K562 (cell line): ENCODE measurements around the gene THG1L. TPM values are rescaled to one million over a fixed set of nuclear protein-coding genes. Genes with fewer than 3 reads are reported as not detected.
A peak's percentile ranks its signal among the peaks of the same experiment; 100 is the strongest.

Experiments used
- CHD4 ChIP-seq: fragments of 200-600 bp; sonication (generic); IDR thresholded peaks from 3 replicates; pipeline ENCODE4 v1.6.1; 2012; ENCODE audit warnings: low read depth, mild to moderate bottlenecking, mixed read lengths, low read length, inconsistent platforms; ENCODE audit not compliant: insufficient read depth, insufficient replicate concordance, poor library complexity, severe bottlenecking
- ESRRB ChIP-seq: fragments of 250-450 bp; sonication (Bioruptor Pico); IDR thresholded peaks from 2 replicates; pipeline ENCODE4 v1.5.0; 2020; ENCODE audit warnings: mild to moderate bottlenecking, moderate library complexity, borderline replicate concordance
- FOXP4 ChIP-seq: sonication (generic); formaldehyde crosslinking; IDR thresholded peaks from 2 replicates; pipeline ENCODE4 v1.8.0; 2022; ENCODE audit warnings: mild to moderate bottlenecking, missing genetic modification reagents, borderline replicate concordance
- GTF2A2 ChIP-seq: IDR thresholded peaks from 2 replicates; pipeline ENCODE4 v1.6.1; 2016; ENCODE audit warnings: mild to moderate bottlenecking, missing genetic modification characterization, missing compliant biosample characterization
- HNRNPL ChIP-seq: fragments of 200-400 bp; formaldehyde crosslinking; IDR thresholded peaks from 2 replicates; pipeline ENCODE4 v1.6.1; 2017; ENCODE audit warnings: low read depth, mild to moderate bottlenecking, low read length
- HOMEZ ChIP-seq: fragments of 250-450 bp; sonication (Bioruptor Pico); IDR thresholded peaks from 2 replicates; pipeline ENCODE4 v1.4.0; 2020; ENCODE audit warnings: mild to moderate bottlenecking, moderate library complexity
- MCM3 ChIP-seq: fragments of 450-650 bp; IDR thresholded peaks from 2 replicates; pipeline ENCODE4 v1.6.1; 2016
- NCOA4 ChIP-seq: fragments of 450-650 bp; IDR thresholded peaks from 2 replicates; pipeline ENCODE4 v1.6.1; 2018; ENCODE audit warnings: mild to moderate bottlenecking; ENCODE audit not compliant: partially characterized antibody
- RAD51 ChIP-seq: fragments of 450-650 bp; IDR thresholded peaks from 2 replicates; pipeline ENCODE4 v1.7.1; 2016; ENCODE audit warnings: low read depth, mild to moderate bottlenecking, borderline replicate concordance
- RREB1 ChIP-seq: fragments of 250-450 bp; sonication (Bioruptor Pico); IDR thresholded peaks from 2 replicates; pipeline ENCODE4 v1.4.0; 2020
- ZBTB11 ChIP-seq, 3 experiments: fragments of 200-800 bp in 1 of 3; fragments of 250-450 bp in 1 of 3; fragments of 450-650 bp in 1 of 3; sonication (Bioruptor Pico) in 1 of 3; sonication (Bioruptor generic) in 1 of 3; formaldehyde crosslinking in 1 of 3; IDR thresholded peaks; 2 replicates each; pipeline versions ENCODE4 v1.6.1 to v1.8.0; 2016 to 2022; ENCODE audit warnings: mild to moderate bottlenecking in 2 of 3, missing genetic modification characterization in 2 of 3, missing compliant biosample characterization in 1 of 3, moderate library complexity in 1 of 3
- ZNF239 ChIP-seq: fragments of 250-450 bp; sonication (Bioruptor Pico); IDR thresholded peaks from 2 replicates; pipeline ENCODE4 v1.4.0; 2020; ENCODE audit warnings: mild to moderate bottlenecking
- polyA plus RNA-seq, 8 experiments: library from polyadenylated mRNA; depleted of rRNA in 4 of 8; stranded (reverse) in 5 of 8; unstranded in 3 of 8; fragments of >200 nt; fragmentation: Nextera tagmentation in 2 of 8; fragmentation: Illumina TruSeq in 1 of 8; extraction: Ambion mirVana in 2 of 8; extraction: Trizol in 1 of 8; gene quantifications; 2 replicates each; pipeline versions ENCODE4 v1.2.1 to v1.2.3, GENCODE V29; 2011 to 2014; ENCODE audit warnings: inconsistent platforms in 1 of 8, missing spikeins in 1 of 8
- total RNA-seq, 7 experiments: library from RNA; depleted of rRNA in 6 of 7; stranded (reverse); fragments of >200 nt in 6 of 7; fragmentation: Illumina TruSeq in 2 of 7; extraction: Trizol in 2 of 7; gene quantifications; 2 replicates each; pipeline versions ENCODE4 v1.2.1 to v1.2.3, GENCODE V29; 2011 to 2021; ENCODE audit warnings: low replicate concordance in 1 of 7

THG1L gene
- total and polyA plus RNA-seq, 9 of the 15 experiments (the other 6 are each of a cell fraction or from before 2014, with no cell fraction given), result 21.8 to 40.7 (median 28.0) TPM

- TF ChIP-seq ZBTB11 (CRISPR knock-in tag; IDR thresholded peaks at IDR 0.05), result 0 out of 6 replicates have a peak, but pooled peaks of 1 of the 3 experiments have one; percentile 22
- no peak for TF ChIP-seq HNRNPL
- no peak for TF ChIP-seq FOXP4 (CRISPR knock-in tag)
- TF ChIP-seq GTF2A2 (tag), result no peak
- no peak for TF ChIP-seq ESRRB (CRISPR knock-in tag)
- no peak for TF ChIP-seq RAD51
- no peak for TF ChIP-seq CHD4
- no peak for TF ChIP-seq MCM3
- TF ChIP-seq NCOA4, result no peak
- TF ChIP-seq HOMEZ, result no peak
- TF ChIP-seq RREB1 (CRISPR knock-in tag), result no peak
- no peak for TF ChIP-seq ZNF239 (CRISPR knock-in tag)
Observed at GRCh38 chr5:157743163-157744050, 12.2 kb downstream of the THG1L start, which contains the start of gene LSM11 (continued).
